ENCODE measurements around the gene SOCS7.

SOCS7 gene

GRCh38 chr17:38418062-38418692, 66.5 kb downstream of the SOCS7 start:
- DNase-seq (ENCODE audit: extremely low spot score, insufficient read length, low read depth) (no peak), FAIRE-seq (no peak)

GRCh38 chr17:38418693-38419507, 67.3 kb downstream of the SOCS7 start:
- FAIRE-seq (no peak), DNase-seq (ENCODE audit: extremely low spot score, insufficient read length, low read depth) (no peak)

- DNase-seq (ENCODE audit: extremely low spot score, insufficient read length, low read depth), result no peak
- FAIRE-seq, result no peak
Measured at GRCh38 chr17:38419508-38419981, 67.9 kb downstream of the SOCS7 start.

- DNase-seq (ENCODE audit: extremely low spot score, insufficient read length, low read depth) (no peak), FAIRE-seq (no peak)
Measured at GRCh38 chr17:38420518-38420917, 68.9 kb downstream of the SOCS7 start.

- FAIRE-seq (no peak), DNase-seq (ENCODE audit: extremely low spot score, insufficient read length, low read depth) (no peak)
Measured at GRCh38 chr17:38421171-38421841, 69.7 kb downstream of the SOCS7 start.

- DNase-seq (ENCODE audit: extremely low spot score, insufficient read length, low read depth) (no peak), FAIRE-seq (no peak)
Measured at GRCh38 chr17:38421871-38422827, 70.5 kb downstream of the SOCS7 start.

GRCh38 chr17:38424297-38424972, 72.8 kb downstream of the SOCS7 start:
- no peak for DNase-seq (ENCODE audit: extremely low spot score, insufficient read length, low read depth)
- FAIRE-seq, result no peak

GRCh38 chr17:38425031-38425430, 73.4 kb downstream of the SOCS7 start:
- FAIRE-seq (no peak), DNase-seq (ENCODE audit: extremely low spot score, insufficient read length, low read depth) (no peak)

GRCh38 chr17:38425744-38426143, 74.1 kb downstream of the SOCS7 start:
- FAIRE-seq (no peak), DNase-seq (ENCODE audit: extremely low spot score, insufficient read length, low read depth) (no peak)

GRCh38 chr17:38426441-38426840, 74.8 kb downstream of the SOCS7 start:
- DNase-seq (ENCODE audit: extremely low spot score, insufficient read length, low read depth) (no peak), FAIRE-seq (no peak)

GRCh38 chr17:38427160-38427949, 75.7 kb downstream of the SOCS7 start:
- no peak for DNase-seq (ENCODE audit: extremely low spot score, insufficient read length, low read depth)
- no peak for FAIRE-seq

GRCh38 chr17:38428112-38428642, 76.5 kb downstream of the SOCS7 start, which contains the start of gene ARHGAP23:
Gene ARHGAP23 (plus strand): TSS chr17:38428464. CDS start chr17:38428486, 22 bp downstream.
- FAIRE-seq (no peak), DNase-seq (ENCODE audit: extremely low spot score, insufficient read length, low read depth) (no peak)

GRCh38 chr17:38428643-38429371, 77.2 kb downstream of the SOCS7 start:
- no peak for DNase-seq (ENCODE audit: extremely low spot score, insufficient read length, low read depth)
- FAIRE-seq, result no peak

GRCh38 chr17:38429476-38430100, 77.9 kb downstream of the SOCS7 start:
- no peak for DNase-seq (ENCODE audit: extremely low spot score, insufficient read length, low read depth)
- FAIRE-seq, result no peak

- no peak for DNase-seq (ENCODE audit: extremely low spot score, insufficient read length, low read depth)
Measured at GRCh38 chr17:38430316-38430715, 78.7 kb downstream of the SOCS7 start.

GRCh38 chr17:38430822-38431221, 79.2 kb downstream of the SOCS7 start:
- DNase-seq (ENCODE audit: extremely low spot score, insufficient read length, low read depth) (no peak), FAIRE-seq (no peak)

More at GRCh38 chr17:38430316-38430715, 78.7 kb downstream of the SOCS7 start:
- FAIRE-seq, result no peak

Measured in GM18507 (cell line).